Suppressor macrophage (primary cell): Measurements from ENCODE around the gene EXOC4.
A peak's percentile ranks its signal among the peaks of the same experiment; 100 is the strongest.

Source experiments
- DNase-seq, 4 experiments: peaks; one replicate each; pipeline ENCODE4 v3.0.0-alpha.2; 2020 to 2022

The EXOC4 gene

GRCh38 chr7:133678137-133678814 lies 425.4 kb downstream of the EXOC4 start:
- no peak for DNase-seq

- no peak for DNase-seq
These were observed 427.1 kb downstream of the EXOC4 start for GRCh38 chr7:133679977-133680376.

GRCh38 chr7:133681529-133681928 lies 428.7 kb downstream of the EXOC4 start:
- DNase-seq = no peak

- DNase-seq = no peak
These were observed 429.7 kb downstream of the EXOC4 start for GRCh38 chr7:133682364-133683181.

- no peak for DNase-seq
These were observed 430.2 kb downstream of the EXOC4 start for GRCh38 chr7:133683182-133683454.

GRCh38 chr7:133688483-133689239 lies 435.8 kb downstream of the EXOC4 start:
- peak; percentile 13 to 79 (median 50) for DNase-seq

GRCh38 chr7:133690740-133691139 lies 437.9 kb downstream of the EXOC4 start:
- no peak for DNase-seq

- no peak for DNase-seq
These were observed 439.1 kb downstream of the EXOC4 start for GRCh38 chr7:133691727-133692610.

GRCh38 chr7:133693281-133693680 lies 440.4 kb downstream of the EXOC4 start:
- no peak for DNase-seq

GRCh38 chr7:133696056-133696455 lies 443.2 kb downstream of the EXOC4 start:
- DNase-seq = no peak

GRCh38 chr7:133697585-133697984 lies 444.7 kb downstream of the EXOC4 start:
- no peak for DNase-seq

GRCh38 chr7:133698127-133698526 lies 445.2 kb downstream of the EXOC4 start:
- no peak for DNase-seq

GRCh38 chr7:133699386-133699785 lies 446.5 kb downstream of the EXOC4 start:
- DNase-seq = no peak

GRCh38 chr7:133702078-133702477 lies 449.2 kb downstream of the EXOC4 start:
- DNase-seq = no peak

GRCh38 chr7:133702960-133703359 lies 450.1 kb downstream of the EXOC4 start:
- no peak for DNase-seq

- no peak for DNase-seq
These were observed 450.7 kb downstream of the EXOC4 start for GRCh38 chr7:133703547-133703946.

- no peak for DNase-seq
These were observed 451.6 kb downstream of the EXOC4 start for GRCh38 chr7:133704453-133704852.

GRCh38 chr7:133705596-133705995 lies 452.7 kb downstream of the EXOC4 start:
- no peak for DNase-seq

- DNase-seq = no peak
These were observed 453.1 kb downstream of the EXOC4 start for GRCh38 chr7:133706016-133706415.

GRCh38 chr7:133709036-133709880 lies 456.4 kb downstream of the EXOC4 start:
- DNase-seq = peak in 2 of 4 experiments; percentile 1 to 16

GRCh38 chr7:133712544-133712943 lies 459.7 kb downstream of the EXOC4 start:
- no peak for DNase-seq

- DNase-seq = no peak
These were observed 461.8 kb downstream of the EXOC4 start for GRCh38 chr7:133714654-133715053.
